Suppressor macrophage (primary cell): ENCODE measurements around the gene C1orf116.
A peak's percentile ranks its signal among the peaks of the same experiment; 100 is the strongest.

Experiments used
- DNase-seq, 4 experiments: peaks; one replicate each; pipeline ENCODE4 v3.0.0-alpha.2; 2020 to 2022

C1orf116 gene

DNA sequence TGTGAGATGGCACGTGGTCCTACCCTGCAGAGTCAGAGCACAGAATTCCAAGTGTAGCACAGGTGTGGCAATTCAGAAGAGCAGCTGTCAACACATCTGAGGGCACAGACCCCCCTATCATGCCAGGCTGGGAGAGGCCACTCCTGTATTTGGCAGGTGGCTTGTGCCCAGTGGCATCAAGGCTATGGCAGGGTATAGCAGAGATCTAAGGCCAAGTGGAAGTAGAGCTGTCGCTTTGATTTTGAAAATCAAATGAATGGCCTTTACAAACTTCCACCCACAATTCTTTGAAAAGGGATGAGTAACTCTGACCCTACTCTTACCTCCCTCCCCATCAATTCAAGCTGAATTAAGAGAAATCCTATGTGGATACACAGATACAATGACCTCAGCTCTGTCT lies 13.4 kb downstream of the C1orf116 start:
- DNase-seq = no peak

DNA sequence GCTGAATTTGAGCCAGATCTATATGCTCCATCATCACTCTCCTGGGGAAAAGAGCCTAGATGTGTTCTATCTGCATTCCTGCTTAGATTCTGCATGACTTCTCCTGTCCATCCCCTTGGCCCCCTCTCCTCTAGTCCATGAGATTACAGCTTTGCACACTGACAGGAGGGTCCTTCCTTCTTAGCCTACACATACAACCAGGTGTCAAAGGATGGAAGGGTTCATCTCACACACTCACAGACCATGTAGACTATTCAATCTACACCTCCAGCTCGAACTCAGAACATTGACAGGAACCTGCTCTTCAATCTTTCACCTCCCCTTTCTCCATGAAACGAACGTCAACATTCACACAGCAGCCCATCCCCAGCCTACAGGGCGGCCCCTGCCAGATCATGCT lies 13.8 kb downstream of the C1orf116 start:
- no peak for DNase-seq

DNA sequence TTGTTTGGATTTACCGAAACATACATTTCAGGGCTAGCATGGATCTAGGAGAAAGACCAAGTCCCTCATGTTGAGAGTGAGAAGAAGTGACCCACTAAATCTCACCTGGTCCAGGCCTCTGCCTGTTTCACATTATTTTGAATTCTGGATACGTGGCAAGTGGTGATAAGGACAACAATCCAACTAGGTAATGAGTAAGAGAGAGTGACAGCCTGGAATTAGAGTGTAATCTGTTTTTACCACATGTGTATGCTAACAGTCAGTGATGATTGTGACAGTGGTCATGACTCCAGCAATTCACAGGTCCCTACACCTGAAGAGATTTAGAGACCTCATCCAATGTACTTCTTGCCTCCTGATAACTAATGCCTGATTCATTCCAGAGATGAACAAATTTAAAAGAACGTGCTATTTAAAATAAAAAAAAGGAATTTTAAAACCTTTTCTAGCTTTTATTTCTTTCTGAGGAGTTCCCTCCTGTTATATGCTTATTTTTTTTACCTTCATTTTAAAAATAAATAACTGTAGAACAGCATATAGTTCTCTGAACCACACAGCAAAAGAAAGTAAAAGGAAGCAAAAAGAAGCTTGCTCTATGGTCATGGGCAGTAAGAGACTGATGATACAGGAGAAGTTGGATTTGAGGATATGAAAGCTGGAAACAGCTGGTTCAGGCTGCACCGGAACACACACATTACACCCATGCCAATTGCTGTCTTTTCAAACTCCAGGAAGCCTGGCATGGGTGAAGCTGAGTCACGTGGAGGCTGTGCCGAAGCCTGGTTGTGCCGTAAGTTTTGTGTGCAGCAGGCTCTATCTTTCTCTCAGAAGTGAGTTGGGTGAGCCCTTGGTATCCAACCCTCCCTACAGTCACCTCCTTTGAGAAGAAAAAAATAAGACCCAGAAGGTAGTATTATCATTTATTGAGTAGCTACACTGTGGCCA lies 14.7 kb downstream of the C1orf116 start:
- DNase-seq = peak; percentile 68 to 92 (median 84)

DNA sequence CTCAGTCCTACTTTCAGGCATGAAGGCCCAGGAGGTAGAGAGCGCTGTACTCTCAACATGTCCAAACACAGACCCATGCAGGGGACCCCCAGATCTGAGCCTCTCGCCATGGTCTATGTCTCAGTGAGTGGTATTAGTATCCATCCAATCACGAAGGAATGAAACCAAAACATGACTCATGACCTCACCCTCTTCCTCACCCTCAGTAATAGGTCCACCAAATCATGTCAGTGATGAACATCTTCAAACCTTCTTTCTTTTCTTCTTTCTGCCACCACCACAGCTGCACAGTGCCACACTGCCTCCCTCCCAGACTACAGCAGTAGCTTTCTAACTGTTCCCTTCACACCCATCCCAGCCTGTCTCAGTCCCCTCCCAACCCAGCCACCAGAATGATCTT lies 16.8 kb downstream of the C1orf116 start:
- no peak for DNase-seq

DNA sequence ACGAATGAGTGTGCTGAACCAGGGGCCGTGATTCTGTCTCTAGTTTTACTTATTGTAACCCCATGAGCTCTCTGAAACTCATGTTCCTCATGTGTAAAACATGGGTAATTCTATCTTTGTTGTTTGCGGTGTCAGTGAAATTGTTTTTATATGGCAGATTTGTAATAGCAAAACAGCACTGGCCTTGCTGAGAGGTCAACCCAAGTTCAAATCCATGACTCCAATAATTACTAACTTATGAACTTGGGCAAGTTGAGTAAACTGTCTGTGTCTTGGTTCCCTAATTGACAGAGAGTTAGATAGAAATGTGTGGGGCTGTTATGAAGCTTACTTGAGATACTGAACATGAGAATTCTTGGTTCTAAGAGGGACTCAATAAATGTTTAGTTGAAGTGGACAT lies 17.8 kb downstream of the C1orf116 start:
- peak in 1 of 4 experiments; percentile 26 for DNase-seq

DNA sequence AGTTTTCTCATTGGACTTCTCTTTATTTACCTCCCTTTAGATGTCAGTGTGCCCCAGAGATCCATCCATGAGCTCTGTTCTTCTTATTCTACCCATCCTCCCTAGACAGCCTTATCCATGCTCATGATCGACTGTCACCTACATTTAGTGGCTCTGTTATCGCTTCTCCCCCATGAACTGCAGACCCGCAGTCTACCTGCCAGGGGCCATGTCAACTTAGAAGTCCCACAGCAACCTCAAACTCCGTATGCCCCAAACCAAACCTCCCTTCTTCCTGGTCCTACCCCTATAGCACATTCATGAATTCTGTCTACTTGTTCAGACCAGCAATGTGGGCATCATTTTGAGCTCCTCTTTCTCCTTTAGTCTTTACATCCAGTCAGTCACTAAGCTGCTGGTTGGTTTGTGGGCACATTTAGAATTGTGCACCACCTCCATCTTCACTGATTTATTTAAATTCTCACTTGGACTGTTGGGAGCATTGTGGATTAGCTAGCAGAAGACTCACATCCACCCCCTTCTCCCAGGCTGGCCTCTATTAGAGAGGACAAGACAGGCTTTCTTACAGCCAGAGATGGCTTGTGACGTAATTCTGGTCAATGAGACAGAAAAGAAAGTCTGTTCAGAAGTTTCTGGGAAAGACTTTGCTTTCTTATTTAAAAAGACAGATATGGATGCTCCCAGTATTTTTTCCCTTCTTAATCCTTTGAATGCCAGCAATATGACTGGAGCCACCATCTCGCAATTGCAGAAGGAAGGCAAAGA lies 19.1 kb downstream of the C1orf116 start:
- no peak for DNase-seq

DNA sequence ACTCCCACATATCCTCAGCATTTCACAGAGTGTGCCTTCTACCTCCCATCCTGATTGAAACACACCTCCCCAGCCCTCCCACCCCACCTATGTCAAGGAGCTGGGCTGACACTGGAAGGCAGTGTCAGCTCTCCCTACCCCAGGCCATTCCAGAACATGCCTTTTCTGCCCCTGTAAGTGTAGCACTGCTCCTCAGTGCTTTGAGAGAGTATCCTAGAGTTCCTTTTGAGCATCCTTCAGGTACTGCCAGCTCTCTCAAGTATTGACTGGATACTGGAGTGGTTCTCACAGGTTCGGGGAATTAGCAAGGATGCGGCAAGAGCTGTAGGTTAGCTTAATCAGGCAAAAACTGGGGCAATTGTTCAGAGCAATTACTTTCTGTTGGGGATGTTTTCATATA lies 21.8 kb downstream of the C1orf116 start:
- DNase-seq = no peak

DNA sequence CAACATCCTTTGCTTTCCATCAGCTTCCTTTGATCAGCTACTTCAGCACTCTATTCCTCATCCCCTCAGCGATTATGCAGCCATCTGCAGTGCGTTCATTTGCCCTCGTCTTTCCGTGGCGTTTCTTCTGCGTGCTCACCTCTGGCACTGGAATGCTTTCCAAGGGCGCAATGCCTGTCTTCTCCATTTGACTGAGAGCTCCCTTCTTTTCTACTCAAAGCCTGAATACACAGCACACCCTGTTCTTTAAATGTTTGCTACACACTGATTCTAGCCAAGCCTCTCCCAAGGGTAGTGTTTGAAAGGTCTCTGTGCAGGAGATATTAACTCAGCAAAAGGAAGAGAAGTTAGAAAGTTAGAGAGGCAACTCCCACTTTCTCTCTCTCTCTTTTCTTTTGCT lies 22.6 kb downstream of the C1orf116 start:
- no peak for DNase-seq

DNA sequence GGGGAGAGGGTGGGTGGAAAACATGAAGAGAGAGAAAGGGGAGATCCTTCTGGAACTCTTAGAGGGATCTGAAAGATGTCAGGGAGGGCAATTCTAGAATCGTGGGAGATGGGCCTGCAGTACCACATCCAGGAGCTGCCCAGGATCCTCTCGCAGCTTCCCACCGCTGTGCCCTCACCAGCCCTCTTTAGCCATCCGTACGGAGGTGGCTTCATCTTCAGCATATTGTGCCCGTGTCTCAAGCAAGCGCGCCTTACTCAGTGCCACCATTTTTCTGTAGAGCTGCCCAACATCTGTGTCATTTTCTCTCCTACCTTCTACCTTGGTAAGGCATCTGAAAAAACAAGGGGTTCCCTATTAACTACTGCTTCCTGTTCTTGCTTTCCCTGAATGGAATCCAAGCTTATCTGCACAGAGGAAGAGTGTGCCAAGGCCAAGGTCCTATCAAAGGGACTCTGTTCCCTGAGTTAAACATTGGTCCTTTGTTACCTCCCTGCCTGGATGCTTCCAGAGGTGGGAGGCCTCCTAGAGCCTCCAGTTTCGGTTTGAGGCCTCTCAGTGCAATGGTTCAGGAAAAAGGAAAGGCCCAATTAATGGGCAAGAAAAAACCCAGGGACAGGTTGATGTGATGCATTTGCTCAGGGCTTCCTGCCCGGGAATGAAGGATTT lies 23.2 kb downstream of the C1orf116 start:
- no peak for DNase-seq

DNA sequence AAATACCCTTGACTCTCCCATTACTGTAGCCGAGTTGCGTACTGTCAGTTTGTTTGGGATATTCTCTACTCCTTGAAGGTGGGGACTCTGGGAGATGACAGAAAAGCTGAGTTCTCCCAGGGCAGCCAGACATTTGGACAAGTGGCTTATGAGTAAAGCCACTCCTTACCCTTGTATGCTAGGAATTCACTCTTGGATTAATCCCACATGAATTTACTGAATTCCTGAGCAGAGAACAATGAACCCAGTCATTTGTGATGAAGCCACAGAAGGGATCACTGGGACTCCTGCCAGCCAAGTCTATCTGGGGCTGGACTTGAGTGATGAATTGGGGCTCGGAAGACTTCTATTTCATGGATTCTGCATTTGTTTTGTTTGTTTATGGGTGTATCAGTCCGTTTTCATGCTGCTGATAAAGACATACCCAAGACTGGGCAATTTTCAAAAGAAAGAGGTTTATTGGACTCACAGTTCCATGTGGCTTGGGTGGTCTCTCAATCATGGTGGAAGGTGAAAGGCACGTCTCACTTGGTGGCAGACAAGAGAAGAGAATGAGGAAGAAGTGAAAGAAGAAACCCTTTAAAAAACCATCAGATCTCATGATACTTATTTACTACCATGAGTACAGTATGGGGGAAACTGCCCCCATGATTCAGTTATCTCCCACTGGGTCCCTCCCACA lies 25.1 kb downstream of the C1orf116 start:
- no peak for DNase-seq

DNA sequence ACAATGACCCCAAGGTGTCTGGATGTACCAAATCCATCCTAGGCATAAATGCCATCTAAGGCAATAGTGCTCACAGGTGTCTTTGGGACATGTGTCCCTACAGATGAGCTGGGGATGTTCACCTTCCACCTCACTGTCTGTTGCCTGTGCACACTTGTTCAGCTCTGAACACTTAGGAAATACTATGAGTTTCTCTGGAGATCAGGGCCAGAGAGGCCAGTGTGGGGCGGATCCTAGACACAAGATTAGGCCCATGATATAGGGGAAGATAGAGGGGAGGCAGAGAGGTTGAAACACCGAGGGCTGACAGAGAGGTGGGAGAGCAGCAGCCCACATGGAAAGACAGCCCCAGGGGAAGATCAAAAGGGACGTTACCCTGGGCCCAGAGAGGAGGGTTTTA lies 25.6 kb downstream of the C1orf116 start:
- DNase-seq = no peak

DNA sequence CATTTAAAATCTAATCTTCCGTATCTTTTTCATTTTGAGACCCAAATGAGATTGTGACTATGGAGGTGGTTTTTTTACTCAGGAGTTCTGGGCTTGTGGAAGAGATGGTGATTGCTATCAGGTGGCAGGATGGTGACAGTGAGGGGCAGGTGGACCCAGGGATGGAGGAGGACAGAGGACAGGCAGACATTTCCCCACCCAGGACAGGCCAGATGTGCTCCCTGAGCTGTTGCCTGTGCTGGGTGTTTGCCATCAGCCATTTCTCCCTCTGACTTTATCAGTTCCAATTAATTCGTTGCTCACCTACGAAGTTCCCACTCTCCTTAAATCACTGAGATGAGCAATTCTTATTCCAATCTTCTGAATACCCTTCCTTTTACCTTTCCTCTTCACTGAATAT lies 26.5 kb downstream of the C1orf116 start:
- no peak for DNase-seq

DNA sequence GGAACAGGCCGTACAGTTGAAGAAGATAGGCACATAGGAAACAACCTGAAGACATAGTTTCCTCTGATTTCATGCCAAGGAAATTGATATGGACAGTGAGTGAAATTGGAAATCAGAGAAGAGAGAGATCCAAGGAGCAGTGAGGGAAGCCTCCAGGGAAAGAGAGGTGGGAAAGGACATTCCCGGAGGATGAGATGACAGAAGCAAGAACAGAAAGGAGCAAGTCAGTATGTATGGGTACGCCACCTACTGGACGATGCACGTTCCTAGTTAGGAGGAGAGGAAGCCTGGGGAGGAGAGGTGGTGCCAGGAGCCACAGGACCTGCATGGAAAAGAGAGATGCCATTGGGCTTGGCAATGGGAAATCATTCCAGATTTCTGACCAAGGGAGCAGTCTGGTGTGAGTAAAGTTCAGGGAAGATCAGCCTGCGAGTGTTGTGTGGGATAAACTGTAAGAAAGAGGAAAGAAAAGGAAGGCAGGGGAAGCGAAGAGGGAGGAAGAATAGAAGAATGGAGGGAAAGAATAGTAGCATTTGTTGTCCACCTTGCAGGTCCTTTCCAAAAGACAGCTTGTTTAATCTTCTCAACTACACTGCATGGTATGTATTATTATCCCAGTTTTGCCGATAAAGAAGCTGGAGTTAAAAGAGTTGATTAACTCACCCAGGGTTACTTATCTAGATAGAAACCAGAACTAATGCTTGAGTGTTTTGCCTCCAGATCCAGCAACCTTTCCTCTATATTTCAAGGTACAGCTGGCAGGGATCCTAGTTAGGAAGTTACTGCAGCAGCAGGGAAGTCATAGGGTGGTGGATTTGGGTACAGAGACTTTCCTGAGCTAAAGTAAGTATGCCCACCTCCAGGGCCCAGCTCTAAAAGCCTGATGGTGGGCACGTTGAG lies 27.4 kb downstream of the C1orf116 start:
- DNase-seq = peak; percentile 49 to 80 (median 67)

DNA sequence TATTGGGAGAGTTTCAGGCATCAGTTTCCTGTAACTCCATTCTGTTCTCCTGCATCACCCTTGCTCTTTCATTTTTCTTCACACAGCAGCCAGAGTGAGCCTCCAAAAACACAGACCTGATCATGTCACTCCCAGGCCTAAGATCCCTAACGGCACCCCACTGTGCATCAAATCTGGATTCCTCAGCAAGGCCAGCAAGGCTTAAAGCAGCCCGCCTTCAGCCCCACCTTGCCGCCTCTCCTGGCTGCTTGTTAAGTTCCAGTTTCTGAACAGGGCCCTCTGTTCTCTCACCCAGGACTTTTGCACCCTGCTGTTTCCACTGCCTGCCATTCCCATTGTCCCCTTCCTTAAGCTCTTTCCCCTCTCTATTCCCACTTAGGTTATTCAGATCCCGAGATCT lies 29.3 kb downstream of the C1orf116 start:
- DNase-seq = no peak

DNA sequence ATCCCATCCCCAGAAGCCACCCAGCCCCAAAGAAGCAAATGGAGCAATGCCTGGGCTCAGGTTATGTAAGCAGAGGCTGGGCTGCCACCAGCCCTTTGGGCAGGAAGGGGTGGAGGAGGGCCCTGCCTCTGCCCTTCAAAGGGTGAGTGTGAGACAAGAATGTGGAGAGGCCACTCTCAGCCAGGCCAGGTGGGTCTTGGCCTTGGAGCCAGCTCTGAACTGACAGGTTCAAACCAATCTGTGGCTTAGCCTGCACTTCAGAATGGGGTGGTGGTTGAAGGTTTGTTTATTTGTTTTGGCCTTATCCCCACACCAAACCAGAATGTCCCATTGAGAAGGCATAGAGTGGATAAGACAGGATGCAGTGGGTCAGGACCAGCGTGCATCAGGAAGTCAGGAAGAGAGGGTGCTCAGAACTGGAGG lies 29.8 kb downstream of the C1orf116 start:
- DNase-seq = no peak

DNA sequence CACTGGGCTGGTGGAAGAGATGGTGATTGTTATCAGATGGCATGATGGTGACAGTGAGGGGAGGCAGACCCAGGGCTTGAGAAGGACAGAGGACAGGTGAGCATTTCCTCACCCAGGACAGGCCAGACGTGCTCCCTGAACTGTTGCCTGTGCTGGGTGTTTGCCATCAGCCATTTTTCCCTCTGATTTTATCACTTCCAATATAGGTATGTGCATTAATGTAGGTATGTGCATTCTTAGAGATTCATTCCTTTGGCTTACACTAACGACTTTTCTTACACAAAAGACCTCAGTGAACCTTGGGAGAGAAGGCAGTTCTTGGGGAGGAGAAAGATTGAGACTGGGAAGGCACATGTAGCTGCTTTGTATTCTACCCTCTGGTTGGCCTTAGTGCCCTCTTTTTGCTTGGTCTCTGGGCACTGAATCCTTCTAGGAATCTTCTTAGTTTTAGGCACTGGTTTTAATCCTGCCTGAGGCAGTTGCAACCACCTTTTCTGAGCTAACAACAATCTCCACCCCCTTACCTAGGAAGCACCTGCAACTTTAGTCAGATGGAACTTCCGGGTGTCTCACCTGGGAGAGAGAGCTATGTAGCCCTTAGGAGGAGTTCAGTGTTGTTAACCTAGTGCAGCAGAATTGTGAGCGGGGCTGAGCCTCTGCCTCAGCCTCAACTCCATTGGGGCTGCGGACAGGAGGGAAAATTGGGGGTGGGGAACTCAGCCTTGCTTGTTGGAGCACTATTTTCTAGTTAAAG lies 30.9 kb downstream of the C1orf116 start:
- no peak for DNase-seq

DNA sequence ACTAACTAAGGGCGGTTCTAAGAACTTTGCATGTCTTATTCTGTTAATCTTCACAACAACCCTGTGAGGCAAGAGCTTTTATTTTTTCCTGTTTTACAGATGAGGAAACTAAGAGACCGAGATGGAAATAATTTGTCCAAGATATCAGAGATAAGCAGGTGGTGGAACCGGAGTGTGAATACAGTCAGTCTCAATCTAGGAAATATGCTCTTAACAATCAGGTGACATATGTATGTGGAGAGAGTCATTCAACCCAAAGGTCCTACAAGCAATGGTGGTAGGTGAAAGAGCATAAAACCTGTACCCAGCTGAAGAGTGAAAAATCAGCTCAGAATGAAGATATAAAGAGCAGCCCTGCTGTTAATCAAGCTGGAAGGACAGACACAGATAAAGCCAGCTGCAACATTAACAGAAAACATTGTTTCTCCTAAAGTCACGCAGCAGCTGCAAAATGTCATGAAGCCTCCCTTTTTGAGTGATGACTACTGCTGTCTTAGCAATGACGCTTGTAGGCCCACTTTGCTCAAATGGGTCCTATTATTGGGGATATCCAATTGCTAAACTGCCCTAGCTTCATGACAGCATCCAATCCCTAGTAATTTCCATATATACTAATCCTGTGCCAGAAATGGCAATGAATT lies 31.8 kb downstream of the C1orf116 start:
- no peak for DNase-seq

DNA sequence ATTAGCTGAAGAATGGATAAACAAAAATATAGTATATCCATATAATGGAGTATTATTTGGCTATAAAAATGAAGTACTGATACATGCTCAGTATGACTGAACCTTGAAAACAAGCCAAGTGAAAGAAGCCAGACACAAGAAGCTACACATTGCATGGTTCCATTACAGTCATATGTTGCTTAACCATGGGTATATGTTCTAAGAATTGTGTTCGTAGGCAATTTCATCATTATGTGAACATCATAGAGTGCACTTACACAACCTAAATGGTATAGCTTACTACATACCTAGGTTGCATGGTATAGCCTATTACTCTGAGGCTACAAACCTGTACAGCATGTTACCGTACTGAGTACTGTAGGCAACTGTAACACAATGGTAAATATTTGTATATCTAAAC lies 33.7 kb downstream of the C1orf116 start:
- peak in 1 of 4 experiments; percentile 41 for DNase-seq

DNA sequence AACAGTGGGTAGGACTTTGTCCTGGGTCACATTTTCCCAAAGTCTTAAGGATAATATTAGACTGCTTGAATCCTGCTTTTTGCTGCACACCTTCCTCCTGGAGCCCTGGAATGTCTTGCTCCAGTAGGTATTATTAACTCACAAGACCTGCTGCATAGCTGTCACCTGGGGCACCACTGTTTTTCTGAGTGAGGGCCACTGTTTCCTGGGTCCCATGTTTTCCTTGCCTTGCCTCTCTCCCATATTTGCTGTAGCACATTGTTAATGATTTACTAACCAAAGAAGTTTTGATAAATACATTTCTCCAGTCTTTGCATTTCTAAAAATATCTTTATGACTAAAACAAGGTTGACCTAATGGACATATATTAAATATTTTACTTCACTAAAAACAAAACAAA lies 39.8 kb downstream of the C1orf116 start:
- no peak for DNase-seq

DNA sequence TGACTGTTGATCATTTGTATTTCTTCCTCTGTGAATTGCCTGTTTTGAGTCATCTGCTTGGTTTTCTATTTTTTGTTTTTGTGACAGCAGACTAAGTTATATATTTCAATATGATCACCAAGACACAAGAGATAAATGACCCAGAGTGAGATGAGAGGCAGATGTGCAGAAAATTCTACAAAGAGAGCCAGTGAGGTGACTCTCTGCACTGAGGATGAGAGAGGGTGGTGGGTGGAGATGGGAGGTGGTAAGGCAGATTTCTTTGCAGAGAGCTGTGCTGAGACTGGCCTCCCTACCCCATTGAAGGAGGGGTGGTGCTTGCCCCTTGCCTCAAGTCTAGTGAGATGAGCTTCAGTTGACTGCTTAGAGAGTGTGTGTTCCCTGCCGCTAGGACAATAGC lies 44.7 kb downstream of the C1orf116 start:
- DNase-seq = no peak
